GM13977 (cell line): ENCODE measurements around the gene RSF1.
A peak's percentile ranks its signal among the peaks of the same experiment; 100 is the strongest.
"Not testable (repeated sequence)": the region's sequence is repeated elsewhere in the genome, so short reads cannot be mapped to it uniquely, and the experiment has no call there.

Experiments used
- DNase-seq: peaks from one replicate; pipeline ENCODE4 v3.0.0; 2012; ENCODE audit warnings: low spot score
- in situ Hi-C: fragments of 300-500 bp; cut with MboI; formaldehyde crosslinking; loops from one replicate; pipeline ENCODE4 v1.12.0; 2022; ENCODE audit warnings: low sequenced_read_pairs, low pct_unique_long_range_greater_than_20kb, mixed read lengths, inconsistent platforms; ENCODE audit not compliant: unreplicated experiment
- TF ChIP-seq, protein P1 (sequence below): IDR thresholded peaks from 2 replicates; pipeline ENCODE4 v1.5.1; 2012; ENCODE audit warnings: mild to moderate bottlenecking, control low read depth; ENCODE audit not compliant: insufficient read depth; ENCODE audit errors: extremely low read depth, missing control alignments

The RSF1 gene

DNA sequence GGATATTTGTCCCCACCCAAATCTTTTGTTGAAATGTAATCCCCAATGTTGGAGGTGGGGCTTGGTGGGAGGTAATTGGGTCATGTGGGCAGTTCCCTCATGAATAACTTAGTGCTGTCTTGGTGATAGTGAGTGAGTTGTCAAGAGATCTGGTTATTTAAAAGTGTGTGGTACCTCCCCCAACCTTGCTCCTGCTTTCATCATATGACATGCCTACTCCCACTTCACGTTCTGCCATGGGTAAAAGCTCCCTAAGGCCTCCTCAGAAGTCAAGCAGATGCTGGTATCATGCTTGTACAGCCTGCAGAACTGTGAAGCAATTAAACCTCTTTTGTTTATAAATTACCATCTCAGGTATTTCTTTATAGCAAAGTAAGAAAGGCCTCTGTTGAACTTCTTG, 31.0 kb upstream of the RSF1 start:
- DNase-seq: no peak
- in situ Hi-C loops: no loop called here
- TF ChIP-seq, protein P1, sequence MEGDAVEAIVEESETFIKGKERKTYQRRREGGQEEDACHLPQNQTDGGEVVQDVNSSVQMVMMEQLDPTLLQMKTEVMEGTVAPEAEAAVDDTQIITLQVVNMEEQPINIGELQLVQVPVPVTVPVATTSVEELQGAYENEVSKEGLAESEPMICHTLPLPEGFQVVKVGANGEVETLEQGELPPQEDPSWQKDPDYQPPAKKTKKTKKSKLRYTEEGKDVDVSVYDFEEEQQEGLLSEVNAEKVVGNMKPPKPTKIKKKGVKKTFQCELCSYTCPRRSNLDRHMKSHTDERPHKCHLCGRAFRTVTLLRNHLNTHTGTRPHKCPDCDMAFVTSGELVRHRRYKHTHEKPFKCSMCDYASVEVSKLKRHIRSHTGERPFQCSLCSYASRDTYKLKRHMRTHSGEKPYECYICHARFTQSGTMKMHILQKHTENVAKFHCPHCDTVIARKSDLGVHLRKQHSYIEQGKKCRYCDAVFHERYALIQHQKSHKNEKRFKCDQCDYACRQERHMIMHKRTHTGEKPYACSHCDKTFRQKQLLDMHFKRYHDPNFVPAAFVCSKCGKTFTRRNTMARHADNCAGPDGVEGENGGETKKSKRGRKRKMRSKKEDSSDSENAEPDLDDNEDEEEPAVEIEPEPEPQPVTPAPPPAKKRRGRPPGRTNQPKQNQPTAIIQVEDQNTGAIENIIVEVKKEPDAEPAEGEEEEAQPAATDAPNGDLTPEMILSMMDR: no peak

DNA sequence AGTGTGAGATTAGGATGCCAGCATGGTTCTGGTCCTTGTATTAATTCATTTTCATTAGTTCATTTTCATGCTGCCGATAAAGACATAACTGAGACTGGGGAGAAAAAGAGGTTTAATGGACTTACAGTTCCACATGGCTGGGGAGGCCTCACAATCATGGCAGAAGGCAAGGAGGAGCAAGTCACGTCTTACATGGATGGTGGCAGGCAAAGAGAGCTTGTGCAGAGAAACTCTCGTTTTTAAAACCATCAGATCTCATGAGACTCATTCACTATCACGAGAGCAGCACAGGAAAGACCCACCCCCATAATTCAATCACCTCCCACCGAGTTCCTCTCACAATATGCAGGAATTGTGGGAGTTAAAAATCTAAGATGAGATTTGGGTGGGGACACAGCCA, 23.2 kb upstream of the RSF1 start:
- in situ Hi-C loops, DNase-seq: not testable (repeated sequence)

DNA sequence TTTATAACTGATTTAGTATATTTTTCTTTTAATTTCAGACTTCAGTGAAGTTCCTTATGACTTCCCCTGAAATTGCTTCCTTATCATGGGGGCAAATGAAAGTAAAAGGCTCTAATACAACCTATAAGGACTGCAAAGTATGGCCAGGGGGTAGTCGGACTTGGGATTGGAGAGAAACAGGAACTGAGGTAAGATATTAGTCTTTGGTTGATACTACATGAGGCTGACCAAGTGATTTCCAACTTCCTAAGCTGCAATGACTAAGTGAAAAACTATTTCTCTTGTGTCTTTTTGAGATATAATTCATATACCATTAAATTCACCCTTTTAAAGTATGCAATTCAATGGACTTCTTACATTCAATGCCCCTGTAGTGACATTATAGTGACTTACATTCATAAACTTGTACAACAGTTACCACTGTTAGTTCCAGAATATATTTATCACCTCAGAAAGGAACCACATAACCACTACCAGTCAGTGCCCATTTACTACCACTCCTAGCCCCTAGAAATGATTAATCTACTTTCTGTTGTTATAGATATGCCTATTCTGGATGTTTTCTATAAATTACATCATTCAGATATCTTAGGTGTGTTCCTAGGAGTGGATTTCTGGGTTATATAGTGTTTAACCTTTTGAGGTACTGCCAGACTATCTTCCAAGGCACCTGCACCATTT, 22.1 kb upstream of the RSF1 start:
- in situ Hi-C loops: no loop called here
- TF ChIP-seq, protein P1: no peak
- no peak for DNase-seq

DNA sequence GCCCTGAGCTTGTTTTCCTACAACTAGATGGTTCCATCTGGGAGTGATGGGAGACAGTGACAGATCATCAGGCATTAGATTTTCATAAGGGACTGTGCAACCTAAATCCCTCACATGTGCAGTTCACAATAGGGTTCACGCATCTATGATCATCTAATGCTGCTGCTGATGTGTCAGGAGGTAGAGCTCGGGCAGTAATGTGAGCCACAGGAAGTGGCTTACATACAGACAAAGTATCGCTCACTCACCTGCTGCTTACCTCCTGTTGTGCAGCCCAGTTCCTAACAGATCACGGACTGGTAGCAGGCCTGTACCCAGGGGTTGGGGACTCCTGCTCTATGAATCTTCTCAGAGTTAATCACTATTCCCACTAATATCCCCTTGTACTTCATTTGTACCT, 12.8 kb upstream of the RSF1 start:
- no peak for DNase-seq
- TF ChIP-seq, protein P1: no peak
- in situ Hi-C loops: no loop called here

DNA sequence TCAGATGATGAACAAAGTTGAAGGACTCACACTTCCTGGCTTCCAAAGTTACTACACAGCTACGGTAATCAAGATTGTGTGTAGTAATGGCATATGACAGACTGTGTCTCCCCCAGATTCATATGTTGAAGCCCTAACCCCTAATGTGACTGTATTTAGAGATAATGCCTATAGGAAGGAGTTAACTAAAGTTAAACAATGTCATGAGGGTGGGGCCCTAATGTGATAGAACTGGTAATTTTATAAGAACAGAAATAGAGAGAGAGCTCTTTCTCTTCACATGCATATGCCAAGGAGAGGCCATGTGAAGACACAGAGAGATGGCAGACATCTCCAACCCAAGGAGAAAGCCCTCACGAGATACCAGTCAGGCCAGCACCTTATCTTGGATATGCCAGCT, 8.4 kb upstream of the RSF1 start:
- TF ChIP-seq, protein P1: no peak
- DNase-seq: no peak
- in situ Hi-C loops: no loop called here

DNA sequence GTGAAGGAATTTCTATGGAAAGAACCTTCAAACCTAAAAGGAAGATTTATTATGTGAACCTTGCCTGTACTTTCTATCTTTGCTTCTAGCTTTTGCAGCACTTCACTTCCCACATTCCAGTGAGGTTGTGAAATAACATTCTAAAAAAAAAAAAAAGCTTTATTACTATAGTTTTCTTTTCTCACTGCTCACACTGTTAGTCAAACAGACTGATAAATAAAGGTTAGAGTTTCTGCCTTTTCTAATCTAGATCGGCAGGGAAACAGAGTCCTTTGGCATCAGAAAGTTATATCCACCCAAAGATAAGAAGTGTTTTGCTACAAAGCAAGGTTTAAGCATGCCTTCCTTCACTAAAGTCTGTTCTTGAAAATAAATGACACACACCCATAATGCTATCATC, 3.3 kb upstream of the RSF1 start:
- no peak for DNase-seq
- TF ChIP-seq, protein P1: no peak
- in situ Hi-C loops: no loop called here

DNA sequence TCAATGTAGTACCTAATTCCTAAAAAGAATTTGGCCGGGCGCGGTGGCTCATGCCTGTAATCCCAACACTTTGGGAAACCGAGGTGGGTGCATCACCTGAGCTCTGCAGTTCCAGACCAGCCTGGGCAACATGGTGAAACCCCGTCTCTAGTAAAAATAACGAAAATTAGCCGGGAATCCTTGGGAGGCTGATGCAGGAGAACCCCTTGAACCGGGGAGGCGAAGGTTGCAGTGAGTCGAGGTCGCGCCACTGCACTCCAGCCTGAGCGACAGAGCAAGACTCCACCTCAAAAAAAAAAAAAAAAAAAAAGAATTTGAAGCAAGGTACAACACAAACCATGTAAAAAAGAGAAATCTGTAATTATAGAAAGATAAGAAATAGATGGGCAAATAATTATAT, 1.6 kb upstream of the RSF1 start:
- in situ Hi-C loops, DNase-seq: not testable (repeated sequence)

DNA sequence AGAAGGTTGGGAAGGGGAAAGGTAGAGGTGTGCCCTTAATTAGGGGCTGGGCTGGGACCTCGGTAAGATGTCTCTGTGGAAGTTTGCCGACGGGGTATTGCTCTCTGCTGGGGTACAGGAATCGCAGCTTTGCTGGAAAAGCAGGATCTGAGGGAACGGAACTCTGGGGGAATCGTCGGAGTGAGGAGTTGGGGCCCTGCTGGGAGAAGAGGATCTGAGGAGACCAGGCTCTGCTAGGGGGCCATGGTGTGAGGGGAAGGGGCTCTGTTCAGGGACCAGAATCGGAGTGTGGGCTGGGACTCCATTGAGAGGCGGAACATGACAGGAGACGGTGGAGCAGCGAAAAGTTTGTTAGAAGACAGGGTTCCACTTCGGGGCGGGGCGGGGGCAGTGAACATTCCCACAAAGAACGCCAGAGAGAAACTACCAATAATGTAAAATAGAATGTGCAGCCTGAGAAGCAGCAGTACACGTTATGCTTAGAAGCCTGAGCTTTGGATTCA, 878 bp upstream of the RSF1 start:
- peak; percentile 31 for DNase-seq
- TF ChIP-seq, protein P1: no peak
- in situ Hi-C loops: no loop called here
